B cell (primary cell): Measurements from ENCODE around the gene PABPC1L2A. TPM values are rescaled to one million over a fixed set of nuclear protein-coding genes. Genes with fewer than 3 reads are reported as not detected.
"Not testable (repeated sequence)": the region's sequence is repeated elsewhere in the genome, so short reads cannot be mapped to it uniquely, and the experiment has no call there.

ENCODE experiments used
- ATAC-seq: fragments of 200-7000 bp; cut with Tn5 transposase; one replicate; pipeline ENCODE4 v1.10.0; 2021; ENCODE audit warnings: low read depth, mild to moderate bottlenecking, moderate number of reproducible peaks, moderate library complexity
- CTCF ChIA-PET: fragments of 350-600 bp; sonication (Branson Sonifier 250); formaldehyde crosslinking; loops from one replicate; lab custom pipeline; 2021; ENCODE audit warnings: antibody characterized with exemption, inconsistent platforms; lab: Charles Lee
- POLR2A ChIA-PET: fragments of 350-600 bp; sonication (Branson Sonifier 250); formaldehyde crosslinking; loops from one replicate; lab custom pipeline; 2021; ENCODE audit warnings: antibody characterized with exemption; lab: Charles Lee
- DNase-seq: peaks from one replicate; pipeline ENCODE4 v3.0.0; 2013
- H2AFZ ChIP-seq: 2 replicates; pipeline ENCODE4 v1.6.1; 2012; ENCODE audit warnings: mild to moderate bottlenecking, low read depth, low read length; ENCODE audit not compliant: insufficient read depth, poor library complexity, severe bottlenecking
- H3K27ac ChIP-seq, 2 donors: 1 replicate in 1 of 2; 2 replicates in 1 of 2; pipeline ENCODE4 v1.5.1; 2012 to 2013; ENCODE audit warnings: low read length in 2 of 2, mild to moderate bottlenecking in 2 of 2, moderate library complexity in 1 of 2
- H3K27me3 ChIP-seq, 4 experiments: fragments of 200-600 bp in 1 of 4; sonication (generic) in 1 of 4; replicated peaks in 1 of 4; 1 replicate in 2 of 4; 2 replicates in 2 of 4; pipeline versions ENCODE4 v1.6.1 to v1.7.0; 2013 to 2016; ENCODE audit warnings: low read length in 3 of 4, mild to moderate bottlenecking in 2 of 4, mixed read lengths in 1 of 4, moderate library complexity in 1 of 4; ENCODE audit not compliant: insufficient read depth in 4 of 4, control insufficient read depth in 3 of 4; ENCODE audit errors: control extremely low read depth in 1 of 4
- H3K36me3 ChIP-seq, 2 experiments: replicated peaks in 1 of 2; 1 replicate in 1 of 2; 2 replicates in 1 of 2; pipeline versions ENCODE4 v1.6.1 to v1.7.1; 2013; ENCODE audit warnings: low read length in 1 of 2; ENCODE audit not compliant: insufficient read depth in 2 of 2, control insufficient read depth in 1 of 2; ENCODE audit errors: control extremely low read depth in 1 of 2, extremely low read depth in 1 of 2
- H3K4me1 ChIP-seq, 2 donors: fragments of 200-600 bp in 1 of 2; sonication (generic) in 1 of 2; 1 replicate in 1 of 2; 2 replicates in 1 of 2; pipeline versions ENCODE4 v1.5.1 to v1.6.1; 2013 to 2017; ENCODE audit warnings: low read length in 2 of 2; ENCODE audit not compliant: control insufficient read depth in 2 of 2, insufficient read depth in 2 of 2
- H3K4me2 ChIP-seq: replicated peaks from 2 replicates; pipeline ENCODE3; 2012; ENCODE audit warnings: mild to moderate bottlenecking, low read depth, low read length; ENCODE audit not compliant: poor library complexity, severe bottlenecking
- H3K4me3 ChIP-seq, 5 experiments: fragments of 200-600 bp in 1 of 5; sonication (generic) in 1 of 5; 1 replicate in 3 of 5; 2 replicates in 2 of 5; pipeline versions ENCODE4 v1.5.1 to v1.7.0; 2011 to 2016; ENCODE audit warnings: low read length in 4 of 5, mild to moderate bottlenecking in 4 of 5, low read depth in 2 of 5, control low read depth in 1 of 5, moderate library complexity in 1 of 5; ENCODE audit not compliant: insufficient read depth in 1 of 5; ENCODE audit errors: control extremely low read depth in 1 of 5, extremely low read depth in 1 of 5
- H3K79me2 ChIP-seq: fragments of 200-600 bp; sonication (generic); one replicate; pipeline ENCODE4 v1.6.0; 2016; ENCODE audit warnings: low read length; ENCODE audit not compliant: control insufficient read depth, insufficient read depth
- H3K9ac ChIP-seq: fragments of 200-600 bp; sonication (generic); 2 replicates; pipeline ENCODE4 v1.6.1; 2017; ENCODE audit warnings: mild to moderate bottlenecking, low read length, moderate library complexity
- H3K9me3 ChIP-seq, 3 donors: one replicate each; pipeline versions ENCODE4 v1.6.1 to v1.7.1; 2013; ENCODE audit warnings: low read length in 2 of 3; ENCODE audit not compliant: control insufficient read depth in 2 of 3, insufficient read depth in 1 of 3; ENCODE audit errors: control extremely low read depth in 1 of 3
- H4K20me1 ChIP-seq: 2 replicates; pipeline ENCODE4 v1.6.0; 2012; ENCODE audit warnings: mild to moderate bottlenecking, low read length; ENCODE audit not compliant: insufficient read depth, control insufficient read depth, poor library complexity, severe bottlenecking
- H3K27ac Mint-ChIP-seq: one replicate; pipeline ENCODE4 v1.8.0; 2021; ENCODE audit warnings: mixed read lengths
- H3K27me3 Mint-ChIP-seq: one replicate; pipeline ENCODE4 v1.8.0; 2021; ENCODE audit warnings: mixed read lengths
- H3K4me1 Mint-ChIP-seq: one replicate; pipeline ENCODE4 v1.8.0; 2021; ENCODE audit warnings: mixed read lengths
- H3K4me3 Mint-ChIP-seq: one replicate; pipeline ENCODE4 v1.8.0; 2021; ENCODE audit warnings: mixed read lengths
- H3K9me3 Mint-ChIP-seq: one replicate; pipeline ENCODE4 v1.8.0; 2022; ENCODE audit warnings: mixed read lengths; ENCODE audit not compliant: insufficient read depth
- EZH2 ChIP-seq: IDR thresholded peaks from 2 replicates; pipeline ENCODE4 v1.6.1; 2012; ENCODE audit warnings: borderline replicate concordance, low read depth, mild to moderate bottlenecking, moderate library complexity, low read length; ENCODE audit not compliant: insufficient read depth, poor library complexity, severe bottlenecking
- WGBS: methylation state at CpG from one replicate; pipeline ENCODE4 v1.1.5; 2013; ENCODE audit warnings: missing lambda C conversion rate; ENCODE audit not compliant: insufficient coverage; 5-methylcytosine and 5-hydroxymethylcytosine counted together
- intact Hi-C: fragments of 100-400 bp; cut with micrococcal nuclease; formaldehyde crosslinking; loops from one replicate; pipeline ENCODE4 v1.10.0; 2022
- polyA plus RNA-seq: library from polyadenylated mRNA; depleted of rRNA; stranded (reverse); fragments of >200 nt; gene quantifications from 2 replicates; pipeline ENCODE4 v1.2.3, GENCODE V29; 2012
- total RNA-seq, 2 donors: library from RNA; stranded (reverse); fragments of 120-200 nt in 1 of 2; gene quantifications; 1 replicate in 1 of 2; 2 replicates in 1 of 2; pipeline versions ENCODE4 v1.2.3 to v1.2.4, GENCODE V29; 2013 to 2022
- TF ChIP-seq, protein P1 (sequence below): fragments of 200-600 bp; IDR thresholded peaks from one replicate; pipeline ENCODE4 v1.8.0; 2022; ENCODE audit warnings: antibody characterized with exemption, mild to moderate bottlenecking

PABPC1L2A gene
- total and polyA plus RNA-seq, 2 donors (not counting 1 experiment from before 2014, with no cell fraction given) = not detected

DNA sequence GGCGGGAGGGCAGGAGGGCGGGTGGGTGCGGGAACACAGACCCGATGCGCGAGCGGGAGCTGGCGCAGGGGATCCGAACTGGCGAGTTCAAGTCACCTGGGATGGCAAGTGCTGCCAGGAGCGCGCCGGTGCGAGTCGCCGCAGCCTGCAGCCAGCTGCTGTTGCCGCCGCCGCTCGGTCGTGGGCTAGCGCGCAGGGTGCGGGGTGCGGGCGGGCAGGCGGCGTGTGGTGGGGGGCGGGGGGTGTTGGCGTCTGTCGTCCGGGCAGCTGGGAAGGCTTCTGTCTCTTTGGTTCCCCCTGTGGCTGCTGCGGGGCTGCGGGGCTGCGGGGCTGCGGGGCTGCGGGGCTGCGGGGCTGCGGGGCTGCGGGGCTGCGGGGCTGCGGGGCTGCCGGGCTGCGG is 572 bp upstream of the PABPC1L2A start:
- intact Hi-C loops, H3K4me1 Mint-ChIP-seq, H3K9me3 ChIP-seq, ATAC-seq, H3K4me2 ChIP-seq, H3K4me1 ChIP-seq, H3K36me3 ChIP-seq, H3K27me3 ChIP-seq, POLR2A ChIA-PET, DNase-seq, H3K4me3 Mint-ChIP-seq, H3K79me2 ChIP-seq, H2AFZ ChIP-seq, H4K20me1 ChIP-seq, H3K9ac ChIP-seq, H3K27ac ChIP-seq, H3K4me3 ChIP-seq, H3K27ac Mint-ChIP-seq, H3K27me3 Mint-ChIP-seq, CTCF ChIA-PET, H3K9me3 Mint-ChIP-seq: not testable (repeated sequence)
- WGBS = no CpG with 5 or more reads among the region's 44 CpGs

DNA sequence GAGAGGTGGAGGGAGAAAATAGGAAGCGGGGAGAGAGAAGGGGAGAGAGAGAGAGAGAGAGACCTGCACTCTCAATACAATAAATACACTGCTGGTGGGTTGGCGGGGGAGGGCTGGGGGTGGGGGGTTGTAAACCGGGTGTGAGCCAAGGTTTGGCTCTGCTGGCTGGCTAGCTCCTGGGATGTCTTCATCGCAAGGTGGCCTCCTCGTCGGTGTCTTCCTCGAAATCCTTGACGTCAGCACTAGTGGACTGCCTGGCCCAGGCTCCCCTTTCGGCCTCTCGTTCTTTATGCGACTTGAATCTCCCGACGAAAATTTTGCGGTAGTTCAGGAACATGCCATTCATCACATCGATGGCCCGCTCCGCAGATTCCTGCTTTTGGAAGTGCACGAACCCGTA is 715 bp downstream of the PABPC1L2A start:
- DNase-seq, H3K36me3 ChIP-seq, H3K9ac ChIP-seq, H3K4me2 ChIP-seq, H3K27me3 Mint-ChIP-seq, H3K4me3 Mint-ChIP-seq, H3K79me2 ChIP-seq, H3K4me1 Mint-ChIP-seq, H3K27me3 ChIP-seq, H3K4me1 ChIP-seq, H3K4me3 ChIP-seq, intact Hi-C loops, H4K20me1 ChIP-seq, H3K27ac ChIP-seq, H2AFZ ChIP-seq, ATAC-seq, CTCF ChIA-PET, H3K9me3 ChIP-seq, H3K27ac Mint-ChIP-seq, POLR2A ChIA-PET, H3K9me3 Mint-ChIP-seq: not testable (repeated sequence)
- WGBS = no CpG with 5 or more reads among the region's 19 CpGs

DNA sequence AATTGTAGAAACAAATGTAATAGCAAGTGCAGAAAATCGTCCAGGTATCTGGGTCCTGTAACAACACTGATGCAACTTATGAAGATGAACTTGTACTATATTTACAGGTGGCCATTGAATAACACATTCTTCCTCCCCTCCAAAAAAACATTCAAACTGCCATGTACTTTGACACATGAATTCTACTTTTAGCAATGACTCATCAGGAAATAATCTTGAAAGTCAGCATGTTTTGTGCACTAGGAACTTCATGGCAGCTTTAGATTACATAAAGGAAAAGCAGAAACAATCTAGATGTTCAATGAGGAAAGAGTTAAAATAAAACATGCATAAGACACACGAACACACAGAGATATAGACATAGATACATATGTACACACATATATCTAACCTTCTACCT is 2.5 kb downstream of the PABPC1L2A start:
- ChIA-PET CTCF (no interaction called here), POLR2A (no interaction called here)
- no CpG with 5 or more reads among the region's 2 CpGs for WGBS

More for the DNA sequence above, 2.5 kb downstream of the PABPC1L2A start:
- Mint-ChIP-seq H3K9me3 (no peaks in the 10 kb centered on the region), H3K27me3 (peaks cover 5% of the 10 kb centered on the region), H3K27ac (no peak overlapping the region), H3K4me1 (no peaks in the 10 kb centered on the region), H3K4me3 (no peak overlapping the region)
- Histone ChIP-seq H3K9me3 (no peaks in the 10 kb centered on the region), H3K27ac (no peak overlapping the region), H2AFZ (no peak overlapping the region), H3K4me2 (no peak overlapping the region), H3K27me3 (peaks cover 0 to 3% (median 0%) of the 10 kb centered on the region in 4 experiments), H3K4me1 (no peaks in the 10 kb centered on the region), H3K9ac (no peak overlapping the region), H3K4me3 (no peak overlapping the region), H3K79me2 (no peaks in the 10 kb centered on the region), H4K20me1 (no peaks in the 10 kb centered on the region), H3K36me3 (no peaks in the 10 kb centered on the region)
- ATAC-seq = no peak
- TF ChIP-seq EZH2 = no peak
- TF ChIP-seq, protein P1, sequence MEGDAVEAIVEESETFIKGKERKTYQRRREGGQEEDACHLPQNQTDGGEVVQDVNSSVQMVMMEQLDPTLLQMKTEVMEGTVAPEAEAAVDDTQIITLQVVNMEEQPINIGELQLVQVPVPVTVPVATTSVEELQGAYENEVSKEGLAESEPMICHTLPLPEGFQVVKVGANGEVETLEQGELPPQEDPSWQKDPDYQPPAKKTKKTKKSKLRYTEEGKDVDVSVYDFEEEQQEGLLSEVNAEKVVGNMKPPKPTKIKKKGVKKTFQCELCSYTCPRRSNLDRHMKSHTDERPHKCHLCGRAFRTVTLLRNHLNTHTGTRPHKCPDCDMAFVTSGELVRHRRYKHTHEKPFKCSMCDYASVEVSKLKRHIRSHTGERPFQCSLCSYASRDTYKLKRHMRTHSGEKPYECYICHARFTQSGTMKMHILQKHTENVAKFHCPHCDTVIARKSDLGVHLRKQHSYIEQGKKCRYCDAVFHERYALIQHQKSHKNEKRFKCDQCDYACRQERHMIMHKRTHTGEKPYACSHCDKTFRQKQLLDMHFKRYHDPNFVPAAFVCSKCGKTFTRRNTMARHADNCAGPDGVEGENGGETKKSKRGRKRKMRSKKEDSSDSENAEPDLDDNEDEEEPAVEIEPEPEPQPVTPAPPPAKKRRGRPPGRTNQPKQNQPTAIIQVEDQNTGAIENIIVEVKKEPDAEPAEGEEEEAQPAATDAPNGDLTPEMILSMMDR = no peak
- intact Hi-C loops = no loop called here
- DNase-seq = no peak
